Measurements from ENCODE around the gene KDM2A. TPM values are rescaled to one million over a fixed set of nuclear protein-coding genes. Genes with fewer than 3 reads are reported as not detected.

Gene KDM2A
- total RNA-seq, 1 donor from 2014 or later = 62.9 TPM

DNA sequence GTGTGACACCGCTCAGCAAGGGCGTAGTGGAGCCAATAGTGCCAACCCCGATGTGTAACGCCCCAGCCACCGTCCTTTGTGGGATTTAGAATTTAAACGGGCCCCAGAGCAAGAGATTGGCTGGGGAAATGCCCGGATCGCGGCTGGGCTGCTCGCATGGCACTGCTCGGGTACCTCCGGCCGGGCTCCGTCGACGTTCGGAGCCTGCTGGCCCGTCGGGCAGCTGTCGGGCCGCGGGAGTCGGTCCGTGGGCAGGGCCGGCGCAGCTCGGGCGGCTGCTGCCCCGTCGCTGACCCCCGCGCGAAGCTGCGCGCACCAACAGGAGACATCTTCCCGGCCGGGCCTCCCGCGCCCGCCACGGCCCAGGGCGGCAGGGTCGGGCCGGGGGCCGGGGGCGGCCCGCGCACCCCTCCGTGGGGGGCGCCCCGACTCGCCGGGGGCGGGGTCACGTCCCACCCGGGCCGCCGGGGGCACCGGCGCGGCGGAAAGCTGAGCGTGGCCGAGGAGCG is 1.3 kb upstream of the KDM2A start:
- Mint-ChIP-seq H3K27ac (ENCODE audit: unreplicated experiment) (peak overlapping the region; percentile 71), H3K9me3 (ENCODE audit: unreplicated experiment) (no peaks in the 10 kb centered on the region), H3K27me3 (ENCODE audit: unreplicated experiment) (no peaks in the 10 kb centered on the region), H3K36me3 (ENCODE audit: unreplicated experiment) (no peaks in the 10 kb centered on the region), H3K4me3 (ENCODE audit: unreplicated experiment) (no peak overlapping the region), H3K4me1 (ENCODE audit: unreplicated experiment) (peaks cover 10% of the 10 kb centered on the region)
- DNase-seq (ENCODE audit: extremely low spot score, unreplicated experiment) = no peak
- TF ChIP-seq CTCF (IDR thresholded peaks at IDR 0.05) = no peak

DNA sequence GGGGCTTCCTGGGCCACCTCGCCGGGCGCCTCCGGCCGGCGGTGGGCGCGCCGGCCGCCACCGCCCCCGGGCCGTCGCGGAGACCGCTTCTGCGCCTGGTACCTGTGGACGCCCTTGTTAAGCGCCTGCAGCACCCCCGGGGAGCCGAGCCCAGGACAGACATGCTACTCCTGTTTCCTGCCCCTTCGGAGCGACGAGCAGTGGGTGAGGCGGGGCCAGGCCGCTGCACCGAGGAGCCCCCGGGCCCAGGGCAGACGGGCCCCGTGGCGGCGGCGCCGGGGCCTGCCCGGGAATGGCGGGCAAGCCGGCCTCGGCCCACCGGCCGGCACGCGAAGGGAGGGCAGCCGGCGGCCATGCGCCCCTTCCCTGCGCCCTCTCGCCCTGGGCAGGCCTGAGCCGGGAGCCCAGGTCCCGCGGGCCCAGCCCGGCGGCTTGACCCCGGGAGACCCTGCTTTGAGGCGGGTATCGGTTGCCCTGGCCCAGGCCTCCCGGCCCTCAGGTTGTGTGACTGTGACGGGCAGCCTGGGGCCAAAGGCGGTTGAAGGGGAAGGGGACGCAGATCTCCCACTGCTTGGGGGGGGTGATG is 789 bp upstream of the KDM2A start:
- no peaks in the 10 kb centered on the region for H3K9me3 Mint-ChIP-seq (ENCODE audit: unreplicated experiment)
- H3K27me3 Mint-ChIP-seq (ENCODE audit: unreplicated experiment) = no peaks in the 10 kb centered on the region
- H3K36me3 Mint-ChIP-seq (ENCODE audit: unreplicated experiment) = no peaks in the 10 kb centered on the region
- H3K27ac Mint-ChIP-seq (ENCODE audit: unreplicated experiment) = peak overlapping the region; percentile 34
- DNase-seq (ENCODE audit: extremely low spot score, unreplicated experiment) = peak; percentile 86
- TF ChIP-seq CTCF (IDR thresholded peaks at IDR 0.05) = no peak
- no peak overlapping the region for H3K4me3 Mint-ChIP-seq (ENCODE audit: unreplicated experiment)
- H3K4me1 Mint-ChIP-seq (ENCODE audit: unreplicated experiment) = peaks cover 14% of the 10 kb centered on the region

DNA sequence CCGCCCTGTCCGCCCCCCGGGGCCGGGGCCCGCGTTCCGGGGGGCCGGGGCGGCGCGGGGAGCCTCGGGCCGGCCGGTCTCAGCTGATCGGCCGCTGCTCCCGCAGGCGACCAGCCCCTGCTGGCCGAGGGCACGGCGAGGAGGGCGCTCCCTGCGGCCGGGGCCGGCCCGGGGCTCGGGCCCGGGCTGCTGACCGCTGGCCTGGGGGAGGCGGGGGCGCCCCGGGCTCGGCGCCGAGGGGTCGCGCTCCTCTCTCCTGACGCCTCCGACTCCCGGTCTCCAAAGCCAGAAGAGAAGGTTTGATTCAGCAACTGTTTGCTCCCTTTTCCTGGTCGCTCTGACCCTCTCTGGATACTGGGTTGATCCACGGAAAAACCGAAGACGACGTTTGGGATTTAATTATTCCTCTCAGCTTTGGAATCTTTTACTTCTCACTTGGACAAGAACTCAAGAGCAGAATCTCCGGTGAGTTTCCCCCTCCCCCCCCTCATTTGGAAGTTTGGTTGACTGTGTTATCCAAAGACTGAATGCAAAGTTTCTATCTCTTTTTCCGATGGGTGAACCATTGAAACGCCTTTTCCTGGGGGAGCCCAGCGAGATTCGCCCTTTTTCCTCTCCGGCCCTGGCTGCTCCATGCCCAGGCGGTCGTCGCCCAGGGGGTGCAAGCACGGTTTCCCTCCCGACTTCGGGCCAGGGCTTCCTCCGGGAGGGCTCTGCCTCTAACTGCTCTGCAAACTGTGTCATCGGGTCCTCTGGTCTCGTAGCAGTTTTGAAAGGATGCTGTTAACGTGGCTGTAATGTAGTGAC is 725 bp downstream of the KDM2A start:
- Mint-ChIP-seq H3K36me3 (ENCODE audit: unreplicated experiment) (no peaks in the 10 kb centered on the region), H3K4me1 (ENCODE audit: unreplicated experiment) (peaks cover 19% of the 10 kb centered on the region), H3K4me3 (ENCODE audit: unreplicated experiment) (peak overlapping the region; percentile 96), H3K27ac (ENCODE audit: unreplicated experiment) (peak overlapping the region; percentile 85), H3K27me3 (ENCODE audit: unreplicated experiment) (no peaks in the 10 kb centered on the region), H3K9me3 (ENCODE audit: unreplicated experiment) (no peaks in the 10 kb centered on the region)
- DNase-seq (ENCODE audit: extremely low spot score, unreplicated experiment) = no peak
- TF ChIP-seq CTCF (IDR thresholded peaks at IDR 0.05) = peak; percentile 16

- H3K4me3 Mint-ChIP-seq (ENCODE audit: unreplicated experiment) = peak overlapping the region; percentile 96
- H3K27me3 Mint-ChIP-seq (ENCODE audit: unreplicated experiment) = no peaks in the 10 kb centered on the region
- peak overlapping the region; percentile 85 for H3K27ac Mint-ChIP-seq (ENCODE audit: unreplicated experiment)
- DNase-seq (ENCODE audit: extremely low spot score, unreplicated experiment) = no peak
- H3K9me3 Mint-ChIP-seq (ENCODE audit: unreplicated experiment) = no peaks in the 10 kb centered on the region
- TF ChIP-seq CTCF (IDR thresholded peaks at IDR 0.05) = no peak
- H3K4me1 Mint-ChIP-seq (ENCODE audit: unreplicated experiment) = peaks cover 21% of the 10 kb centered on the region
- H3K36me3 Mint-ChIP-seq (ENCODE audit: unreplicated experiment) = no peaks in the 10 kb centered on the region
Observed at GRCh38 chr11:67120456-67120855, 1.4 kb downstream of the KDM2A start.
